HCT116 (cell line): ENCODE measurements around the gene ANKRD23.

Experiments
- CEBPB ChIP-seq: IDR thresholded peaks from 2 replicates; pipeline ENCODE4 v1.6.1; 2012; ENCODE audit warnings: low read depth
- CTCF ChIP-seq, 3 experiments: fragments of 200-600 bp in 1 of 3; sonication (generic) in 1 of 3; IDR thresholded peaks in 2 of 3; conservative IDR thresholded peaks in 1 of 3; 2 replicates each; pipeline ENCODE4 v1.5.1; 2012 to 2017; ENCODE audit warnings: low read depth in 2 of 3, low read length in 2 of 3, antibody characterized with exemption in 1 of 3, borderline replicate concordance in 1 of 3, control low read depth in 1 of 3, mild to moderate bottlenecking in 1 of 3, mixed read lengths in 1 of 3, mixed run types in 1 of 3, moderate library complexity in 1 of 3; ENCODE audit not compliant: insufficient read depth in 1 of 3
- EZH2 ChIP-seq: fragments of 200-600 bp; sonication (generic); IDR thresholded peaks from 2 replicates; pipeline ENCODE4 v1.6.1; 2017; ENCODE audit warnings: antibody characterized with exemption, mixed run types
- EZH2phosphoT487 ChIP-seq: fragments of 200-600 bp; IDR thresholded peaks from 2 replicates; pipeline ENCODE4 v1.6.1; 2018; ENCODE audit warnings: antibody characterized with exemption, borderline replicate concordance
- POLR2A ChIP-seq: IDR thresholded peaks from 2 replicates; pipeline ENCODE4 v1.7.0; 2011; ENCODE audit warnings: borderline replicate concordance; ENCODE audit not compliant: insufficient read depth, insufficient read length; ENCODE audit errors: extremely low read depth
- SIN3A ChIP-seq: IDR thresholded peaks from 2 replicates; pipeline ENCODE4 v1.6.1; 2012; ENCODE audit warnings: low read depth
- SRF ChIP-seq: IDR thresholded peaks from 2 replicates; pipeline ENCODE4 v1.6.1; 2012; ENCODE audit warnings: low read depth

GRCh38 chr2:96864343-96865091 lies 20.7 kb upstream of the ANKRD23 start:
- no peak for TF ChIP-seq CTCF (IDR thresholded peaks at IDR 0.05 in 2 of 3, conservative IDR thresholded peaks at IDR 0.05 in 1 of 3; ENCODE audit: borderline replicate concordance in 1 of 3, insufficient read depth in 1 of 3, low read depth in 2 of 3, low read length in 2 of 3)
- TF ChIP-seq CEBPB, result no peak
- TF ChIP-seq SRF, result no peak
- TF ChIP-seq POLR2A, result no peak
- no peak for TF ChIP-seq EZH2phosphoT487
- no peak for TF ChIP-seq SIN3A
- no peak for TF ChIP-seq EZH2
